ENCODE data around the gene CNIH3.

The CNIH3 gene

DNA sequence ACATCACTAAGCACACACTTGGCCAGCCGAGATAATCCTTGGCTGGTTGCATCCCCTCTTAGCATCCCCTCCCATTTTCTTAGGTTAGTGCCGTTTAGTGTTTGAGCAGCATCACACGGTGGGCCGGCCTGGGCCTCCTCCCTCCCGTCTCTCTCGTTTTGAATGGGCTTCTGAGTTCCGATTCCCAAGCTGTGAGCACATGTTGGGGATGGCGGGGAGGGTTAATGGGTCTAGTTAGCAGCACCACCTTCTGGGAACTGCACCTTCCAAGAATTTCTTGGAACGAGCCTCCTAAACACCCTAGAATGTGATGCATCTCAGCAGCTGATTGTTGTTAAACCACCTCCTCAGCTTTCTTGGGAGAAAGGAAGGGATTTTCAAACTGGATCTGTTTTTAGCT lies 73.3 kb downstream of the CNIH3 start:
- Histone ChIP-seq H3K27ac (no peak overlapping the region), H3K36me3 (ENCODE audit: insufficient read depth, low read length) (no peaks in the 10 kb centered on the region), H3K9me3 (ENCODE audit: low read depth, low read length) (no peaks in the 10 kb centered on the region), H3K4me3 (no peak overlapping the region), H3K9ac (ENCODE audit: insufficient read length) (no peak overlapping the region)
- DNase-seq (ENCODE audit: low read depth, low spot score): no peak
- TF ChIP-seq POLR2AphosphoS5 (IDR thresholded peaks at IDR 0.05; ENCODE audit: borderline replicate concordance, low read depth, low read length): no peak
- TF ChIP-seq FOXP2 (optimal IDR thresholded peaks at IDR 0.05; ENCODE audit: control extremely low read depth, extremely low read length, insufficient read depth): no peak
- TF ChIP-seq EZH2 (IDR thresholded peaks at IDR 0.05): no peak

DNA sequence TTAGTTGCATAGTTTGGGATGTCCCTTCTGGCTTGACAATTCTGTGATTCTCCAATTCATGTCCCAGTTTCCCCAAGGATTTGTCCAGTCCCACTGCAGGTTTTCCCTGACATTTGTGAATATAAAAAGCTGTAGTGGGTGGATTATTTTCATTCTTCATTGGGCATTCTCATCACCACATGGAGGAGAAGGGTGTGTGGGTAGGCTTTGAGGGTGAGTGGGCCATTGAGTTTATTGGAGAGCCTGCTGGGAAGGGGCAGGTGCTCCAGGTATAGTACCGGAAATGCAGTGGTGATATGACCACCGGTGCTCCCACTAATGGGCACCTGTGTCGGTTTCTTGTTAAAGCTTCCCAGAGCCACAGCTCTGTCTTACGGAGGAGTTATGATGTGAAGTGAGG lies 74.5 kb downstream of the CNIH3 start:
- Histone ChIP-seq H3K36me3 (ENCODE audit: insufficient read depth, low read length) (no peaks in the 10 kb centered on the region), H3K9ac (ENCODE audit: insufficient read length) (no peak overlapping the region), H3K27ac (no peak overlapping the region), H3K4me3 (no peak overlapping the region), H3K9me3 (ENCODE audit: low read depth, low read length) (no peaks in the 10 kb centered on the region)
- no peak for TF ChIP-seq POLR2AphosphoS5 (IDR thresholded peaks at IDR 0.05; ENCODE audit: borderline replicate concordance, low read depth, low read length)
- no peak for TF ChIP-seq FOXP2 (optimal IDR thresholded peaks at IDR 0.05; ENCODE audit: control extremely low read depth, extremely low read length, insufficient read depth)
- no peak for DNase-seq (ENCODE audit: low read depth, low spot score)

GRCh38 chr1:224691148-224691925 lies 75.2 kb downstream of the CNIH3 start:
- no peak for DNase-seq (ENCODE audit: low read depth, low spot score)
- H3K9me3 ChIP-seq (ENCODE audit: low read depth, low read length): no peaks in the 10 kb centered on the region
- no peak overlapping the region for H3K9ac ChIP-seq (ENCODE audit: insufficient read length)
- no peaks in the 10 kb centered on the region for H3K36me3 ChIP-seq (ENCODE audit: insufficient read depth, low read length)
- no peak for TF ChIP-seq EZH2 (IDR thresholded peaks at IDR 0.05)
- no peak for TF ChIP-seq POLR2AphosphoS5 (IDR thresholded peaks at IDR 0.05; ENCODE audit: borderline replicate concordance, low read depth, low read length)
- no peak for TF ChIP-seq FOXP2 (optimal IDR thresholded peaks at IDR 0.05; ENCODE audit: control extremely low read depth, extremely low read length, insufficient read depth)
- no peak overlapping the region for H3K27ac ChIP-seq
- no peak overlapping the region for H3K4me3 ChIP-seq

- no peak for DNase-seq (ENCODE audit: low read depth, low spot score)
- TF ChIP-seq EZH2 (IDR thresholded peaks at IDR 0.05): no peak
- no peak overlapping the region for H3K9ac ChIP-seq (ENCODE audit: insufficient read length)
- no peak overlapping the region for H3K27ac ChIP-seq
- no peak overlapping the region for H3K4me3 ChIP-seq
- no peaks in the 10 kb centered on the region for H3K9me3 ChIP-seq (ENCODE audit: low read depth, low read length)
- no peaks in the 10 kb centered on the region for H3K36me3 ChIP-seq (ENCODE audit: insufficient read depth, low read length)
These were observed 78.9 kb downstream of the CNIH3 start for GRCh38 chr1:224694969-224695368.

- H3K4me3 ChIP-seq: no peak overlapping the region
- no peak for TF ChIP-seq EZH2 (IDR thresholded peaks at IDR 0.05)
- TF ChIP-seq FOXP2 (optimal IDR thresholded peaks at IDR 0.05; ENCODE audit: control extremely low read depth, extremely low read length, insufficient read depth): no peak
- TF ChIP-seq POLR2AphosphoS5 (IDR thresholded peaks at IDR 0.05; ENCODE audit: borderline replicate concordance, low read depth, low read length): no peak
These were observed 79.9 kb downstream of the CNIH3 start for GRCh38 chr1:224696021-224696420.

GRCh38 chr1:224696891-224697765 lies 81.0 kb downstream of the CNIH3 start:
- TF ChIP-seq EZH2 (IDR thresholded peaks at IDR 0.05) (no peak), POLR2AphosphoS5 (IDR thresholded peaks at IDR 0.05; ENCODE audit: borderline replicate concordance, low read depth, low read length) (no peak), FOXP2 (optimal IDR thresholded peaks at IDR 0.05; ENCODE audit: control extremely low read depth, extremely low read length, insufficient read depth) (no peak)
- H3K4me3 ChIP-seq: no peak overlapping the region
- H3K9me3 ChIP-seq (ENCODE audit: low read depth, low read length): no peaks in the 10 kb centered on the region
- H3K27ac ChIP-seq: no peak overlapping the region
- H3K9ac ChIP-seq (ENCODE audit: insufficient read length): no peak overlapping the region
- H3K36me3 ChIP-seq (ENCODE audit: insufficient read depth, low read length): no peaks in the 10 kb centered on the region
- DNase-seq (ENCODE audit: low read depth, low spot score): no peak

More at GRCh38 chr1:224696021-224696420, 79.9 kb downstream of the CNIH3 start:
- H3K36me3 ChIP-seq (ENCODE audit: insufficient read depth, low read length): no peaks in the 10 kb centered on the region
- no peak overlapping the region for H3K9ac ChIP-seq (ENCODE audit: insufficient read length)
- H3K27ac ChIP-seq: no peak overlapping the region
- DNase-seq (ENCODE audit: low read depth, low spot score): no peak
- no peaks in the 10 kb centered on the region for H3K9me3 ChIP-seq (ENCODE audit: low read depth, low read length)

GRCh38 chr1:224698015-224698451 lies 81.9 kb downstream of the CNIH3 start:
- no peak overlapping the region for H3K27ac ChIP-seq

DNA sequence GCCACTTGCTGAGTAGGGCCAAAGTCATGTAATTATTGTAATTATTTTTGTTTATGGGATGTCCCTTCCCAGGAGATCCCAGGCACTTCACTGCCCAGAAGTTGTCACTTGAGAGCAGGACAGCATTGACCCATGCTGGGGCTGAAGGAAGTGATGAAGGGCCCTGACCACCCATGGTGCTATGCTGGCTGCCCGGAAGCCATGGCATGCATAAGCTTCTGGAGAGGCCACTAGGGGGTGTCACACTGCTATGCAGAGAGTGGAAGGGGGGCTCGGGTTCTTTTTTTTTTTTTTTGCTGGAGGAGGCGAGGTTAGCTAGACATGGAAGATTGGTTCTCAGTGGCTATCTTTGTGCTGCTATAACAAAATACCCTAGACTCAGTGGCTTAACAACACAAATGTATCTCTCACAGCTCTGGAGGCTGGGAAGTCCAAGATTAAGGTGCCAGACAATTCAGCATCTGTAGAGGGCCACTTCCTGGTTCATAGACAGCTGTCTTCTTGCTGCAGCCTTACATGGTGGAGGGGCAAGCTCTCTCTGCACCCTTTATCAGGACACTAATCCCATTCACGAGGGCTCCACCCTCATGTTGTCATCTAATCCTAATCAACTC lies 84.9 kb downstream of the CNIH3 start:
- Histone ChIP-seq H3K4me3 (no peak overlapping the region), H3K9ac (ENCODE audit: insufficient read length) (no peak overlapping the region), H3K27ac (no peak overlapping the region), H3K36me3 (ENCODE audit: insufficient read depth, low read length) (no peaks in the 10 kb centered on the region), H3K9me3 (ENCODE audit: low read depth, low read length) (no peaks in the 10 kb centered on the region)
- DNase-seq (ENCODE audit: low read depth, low spot score): no peak
- TF ChIP-seq POLR2AphosphoS5 (IDR thresholded peaks at IDR 0.05; ENCODE audit: borderline replicate concordance, low read depth, low read length): no peak
- TF ChIP-seq EZH2 (IDR thresholded peaks at IDR 0.05): no peak
- TF ChIP-seq FOXP2 (optimal IDR thresholded peaks at IDR 0.05; ENCODE audit: control extremely low read depth, extremely low read length, insufficient read depth): no peak

More at GRCh38 chr1:224698015-224698451, 81.9 kb downstream of the CNIH3 start:
- no peak for DNase-seq (ENCODE audit: low read depth, low spot score)
- H3K36me3 ChIP-seq (ENCODE audit: insufficient read depth, low read length): no peaks in the 10 kb centered on the region
- H3K9me3 ChIP-seq (ENCODE audit: low read depth, low read length): no peaks in the 10 kb centered on the region
- no peak overlapping the region for H3K9ac ChIP-seq (ENCODE audit: insufficient read length)
- no peak overlapping the region for H3K4me3 ChIP-seq
- TF ChIP-seq FOXP2 (optimal IDR thresholded peaks at IDR 0.05; ENCODE audit: control extremely low read depth, extremely low read length, insufficient read depth) (no peak), EZH2 (IDR thresholded peaks at IDR 0.05) (no peak), POLR2AphosphoS5 (IDR thresholded peaks at IDR 0.05; ENCODE audit: borderline replicate concordance, low read depth, low read length) (no peak)

Measured in SK-N-MC (cell line).